Measurements from ENCODE around the gene TMEM95.

DNA sequence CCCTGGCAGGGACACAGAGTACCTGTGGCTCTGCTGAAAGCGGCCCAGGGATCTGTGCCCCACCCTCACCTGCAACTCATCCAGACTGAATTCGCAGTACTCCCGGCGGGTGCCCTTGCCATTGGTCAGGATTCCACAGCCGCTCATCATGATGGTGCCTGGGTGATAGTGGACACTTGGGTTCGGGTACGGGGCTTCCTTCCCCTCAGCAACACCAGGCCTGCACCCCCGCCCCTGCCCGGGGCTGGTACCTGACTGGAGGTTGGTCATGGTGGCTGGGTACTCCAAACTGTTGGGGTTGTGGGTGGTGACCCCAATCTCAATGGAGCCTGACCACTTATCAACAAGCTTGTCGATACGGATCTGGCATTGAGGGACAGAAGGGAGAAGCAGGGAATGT lies 28.8 kb upstream of the TMEM95 start:
- no peak for TF ChIP-seq FOXA1 (IDR thresholded peaks at IDR 0.05)
- no peak for TF ChIP-seq JUND (IDR thresholded peaks at IDR 0.05)
- TF ChIP-seq, protein P1, sequence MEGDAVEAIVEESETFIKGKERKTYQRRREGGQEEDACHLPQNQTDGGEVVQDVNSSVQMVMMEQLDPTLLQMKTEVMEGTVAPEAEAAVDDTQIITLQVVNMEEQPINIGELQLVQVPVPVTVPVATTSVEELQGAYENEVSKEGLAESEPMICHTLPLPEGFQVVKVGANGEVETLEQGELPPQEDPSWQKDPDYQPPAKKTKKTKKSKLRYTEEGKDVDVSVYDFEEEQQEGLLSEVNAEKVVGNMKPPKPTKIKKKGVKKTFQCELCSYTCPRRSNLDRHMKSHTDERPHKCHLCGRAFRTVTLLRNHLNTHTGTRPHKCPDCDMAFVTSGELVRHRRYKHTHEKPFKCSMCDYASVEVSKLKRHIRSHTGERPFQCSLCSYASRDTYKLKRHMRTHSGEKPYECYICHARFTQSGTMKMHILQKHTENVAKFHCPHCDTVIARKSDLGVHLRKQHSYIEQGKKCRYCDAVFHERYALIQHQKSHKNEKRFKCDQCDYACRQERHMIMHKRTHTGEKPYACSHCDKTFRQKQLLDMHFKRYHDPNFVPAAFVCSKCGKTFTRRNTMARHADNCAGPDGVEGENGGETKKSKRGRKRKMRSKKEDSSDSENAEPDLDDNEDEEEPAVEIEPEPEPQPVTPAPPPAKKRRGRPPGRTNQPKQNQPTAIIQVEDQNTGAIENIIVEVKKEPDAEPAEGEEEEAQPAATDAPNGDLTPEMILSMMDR (IDR thresholded peaks at IDR 0.05; ENCODE audit: low read depth, low read length, missing input control), result no peak
- TF ChIP-seq YY1 (IDR thresholded peaks at IDR 0.05), result no peak
- TF ChIP-seq NR2F2 (IDR thresholded peaks at IDR 0.05), result no peak
- TF ChIP-seq, protein P2, sequence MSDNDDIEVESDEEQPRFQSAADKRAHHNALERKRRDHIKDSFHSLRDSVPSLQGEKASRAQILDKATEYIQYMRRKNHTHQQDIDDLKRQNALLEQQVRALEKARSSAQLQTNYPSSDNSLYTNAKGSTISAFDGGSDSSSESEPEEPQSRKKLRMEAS (IDR thresholded peaks at IDR 0.05), result no peak
